ENCODE data around the gene AGPAT3. TPM values are rescaled to one million over a fixed set of nuclear protein-coding genes. Genes with fewer than 3 reads are reported as not detected.

The AGPAT3 gene, protein sequence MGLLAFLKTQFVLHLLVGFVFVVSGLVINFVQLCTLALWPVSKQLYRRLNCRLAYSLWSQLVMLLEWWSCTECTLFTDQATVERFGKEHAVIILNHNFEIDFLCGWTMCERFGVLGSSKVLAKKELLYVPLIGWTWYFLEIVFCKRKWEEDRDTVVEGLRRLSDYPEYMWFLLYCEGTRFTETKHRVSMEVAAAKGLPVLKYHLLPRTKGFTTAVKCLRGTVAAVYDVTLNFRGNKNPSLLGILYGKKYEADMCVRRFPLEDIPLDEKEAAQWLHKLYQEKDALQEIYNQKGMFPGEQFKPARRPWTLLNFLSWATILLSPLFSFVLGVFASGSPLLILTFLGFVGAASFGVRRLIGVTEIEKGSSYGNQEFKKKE
- total RNA-seq = 62.1 and 63.2 TPM in 2 replicates
- long read RNA-seq, partial matches to known transcripts = 0 of 27 reads
- long read RNA-seq, other reads (novel, unspliced or antisense) = 27 of 27 reads

GRCh38 chr21:43864962-43865539 is at the start of gene AGPAT3:
Gene AGPAT3, plus strand, starts transcription at chr21:43865223. Its CDS starts 94,459 bp downstream, at chr21:43959682.
- DNase-seq (ENCODE audit: extremely low spot score, unreplicated experiment) = no peak
- TF ChIP-seq, protein P1, sequence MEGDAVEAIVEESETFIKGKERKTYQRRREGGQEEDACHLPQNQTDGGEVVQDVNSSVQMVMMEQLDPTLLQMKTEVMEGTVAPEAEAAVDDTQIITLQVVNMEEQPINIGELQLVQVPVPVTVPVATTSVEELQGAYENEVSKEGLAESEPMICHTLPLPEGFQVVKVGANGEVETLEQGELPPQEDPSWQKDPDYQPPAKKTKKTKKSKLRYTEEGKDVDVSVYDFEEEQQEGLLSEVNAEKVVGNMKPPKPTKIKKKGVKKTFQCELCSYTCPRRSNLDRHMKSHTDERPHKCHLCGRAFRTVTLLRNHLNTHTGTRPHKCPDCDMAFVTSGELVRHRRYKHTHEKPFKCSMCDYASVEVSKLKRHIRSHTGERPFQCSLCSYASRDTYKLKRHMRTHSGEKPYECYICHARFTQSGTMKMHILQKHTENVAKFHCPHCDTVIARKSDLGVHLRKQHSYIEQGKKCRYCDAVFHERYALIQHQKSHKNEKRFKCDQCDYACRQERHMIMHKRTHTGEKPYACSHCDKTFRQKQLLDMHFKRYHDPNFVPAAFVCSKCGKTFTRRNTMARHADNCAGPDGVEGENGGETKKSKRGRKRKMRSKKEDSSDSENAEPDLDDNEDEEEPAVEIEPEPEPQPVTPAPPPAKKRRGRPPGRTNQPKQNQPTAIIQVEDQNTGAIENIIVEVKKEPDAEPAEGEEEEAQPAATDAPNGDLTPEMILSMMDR (IDR thresholded peaks at IDR 0.05) = no peak
- Mint-ChIP-seq H3K4me1 (ENCODE audit: unreplicated experiment) (peaks cover 26% of the 10 kb centered on the region), H3K27me3 (ENCODE audit: unreplicated experiment) (no peaks in the 10 kb centered on the region), H3K27ac (ENCODE audit: unreplicated experiment) (peak within 1 kb of the TSS; percentile 77), H3K4me3 (ENCODE audit: unreplicated experiment) (peak within 1 kb of the TSS; percentile 78), H3K9me3 (ENCODE audit: unreplicated experiment) (no peaks in the 10 kb centered on the region), H3K36me3 (ENCODE audit: unreplicated experiment) (peaks cover 7% of the 10 kb centered on the region)

DNA sequence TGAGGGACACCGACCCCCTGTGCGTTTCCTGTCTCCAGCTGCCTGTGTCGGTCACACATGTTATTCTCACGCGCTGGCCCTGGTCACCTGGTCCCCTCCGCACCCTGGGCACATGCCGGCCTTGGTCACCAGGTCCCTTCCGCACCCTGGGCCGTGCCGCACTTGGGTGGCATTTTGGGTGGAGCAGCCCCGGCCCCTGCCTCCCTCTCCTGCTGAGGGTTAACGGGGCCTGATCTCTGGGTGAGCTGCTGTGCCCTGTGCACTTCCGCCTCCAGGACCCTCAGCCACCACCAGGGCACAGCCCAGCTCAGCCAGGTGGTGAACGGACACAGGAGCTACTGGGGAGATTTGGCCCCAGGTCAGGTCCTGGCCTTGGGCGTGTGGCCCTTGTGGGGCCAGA is 49.0 kb upstream of the AGPAT3 start:
- Mint-ChIP-seq H3K27me3 (ENCODE audit: unreplicated experiment) (no peaks in the 10 kb centered on the region), H3K4me3 (ENCODE audit: unreplicated experiment) (no peak overlapping the region), H3K9me3 (ENCODE audit: unreplicated experiment) (peaks cover 7% of the 10 kb centered on the region), H3K4me1 (ENCODE audit: unreplicated experiment) (peaks cover 4% of the 10 kb centered on the region), H3K27ac (ENCODE audit: unreplicated experiment) (no peak overlapping the region), H3K36me3 (ENCODE audit: unreplicated experiment) (no peaks in the 10 kb centered on the region)
- no peak for DNase-seq (ENCODE audit: extremely low spot score, unreplicated experiment)
- TF ChIP-seq, protein P1 (IDR thresholded peaks at IDR 0.05) = no peak

DNA sequence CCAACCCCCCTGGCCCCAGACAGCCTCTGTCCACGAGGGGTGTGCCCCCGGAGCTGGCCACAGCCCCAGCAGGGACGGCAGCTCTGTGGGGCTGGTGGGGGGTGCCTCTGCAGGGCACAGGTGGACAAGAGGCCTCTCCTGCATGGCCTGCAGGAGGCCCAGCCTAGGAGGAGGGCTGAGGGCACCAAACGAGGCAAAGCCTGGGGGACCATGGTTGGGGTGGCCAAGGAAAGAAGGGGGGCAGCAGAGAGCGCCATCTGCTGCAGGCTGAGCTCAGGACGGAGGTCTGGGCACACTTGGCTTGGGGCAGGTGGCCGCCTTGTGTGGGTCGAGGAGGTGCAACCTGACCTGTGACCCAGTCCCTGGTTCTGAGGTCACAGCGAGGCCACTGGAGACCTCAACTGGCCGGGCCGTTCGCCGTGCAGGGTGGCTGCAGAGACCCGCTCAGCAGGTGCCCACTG is 48.4 kb upstream of the AGPAT3 start:
- H3K36me3 Mint-ChIP-seq (ENCODE audit: unreplicated experiment) = no peaks in the 10 kb centered on the region
- peaks cover 4% of the 10 kb centered on the region for H3K4me1 Mint-ChIP-seq (ENCODE audit: unreplicated experiment)
- TF ChIP-seq, protein P1 (IDR thresholded peaks at IDR 0.05) = no peak
- DNase-seq (ENCODE audit: extremely low spot score, unreplicated experiment) = no peak
- peaks cover 7% of the 10 kb centered on the region for H3K9me3 Mint-ChIP-seq (ENCODE audit: unreplicated experiment)
- H3K27ac Mint-ChIP-seq (ENCODE audit: unreplicated experiment) = no peak overlapping the region
- no peaks in the 10 kb centered on the region for H3K27me3 Mint-ChIP-seq (ENCODE audit: unreplicated experiment)
- H3K4me3 Mint-ChIP-seq (ENCODE audit: unreplicated experiment) = no peak overlapping the region

DNA sequence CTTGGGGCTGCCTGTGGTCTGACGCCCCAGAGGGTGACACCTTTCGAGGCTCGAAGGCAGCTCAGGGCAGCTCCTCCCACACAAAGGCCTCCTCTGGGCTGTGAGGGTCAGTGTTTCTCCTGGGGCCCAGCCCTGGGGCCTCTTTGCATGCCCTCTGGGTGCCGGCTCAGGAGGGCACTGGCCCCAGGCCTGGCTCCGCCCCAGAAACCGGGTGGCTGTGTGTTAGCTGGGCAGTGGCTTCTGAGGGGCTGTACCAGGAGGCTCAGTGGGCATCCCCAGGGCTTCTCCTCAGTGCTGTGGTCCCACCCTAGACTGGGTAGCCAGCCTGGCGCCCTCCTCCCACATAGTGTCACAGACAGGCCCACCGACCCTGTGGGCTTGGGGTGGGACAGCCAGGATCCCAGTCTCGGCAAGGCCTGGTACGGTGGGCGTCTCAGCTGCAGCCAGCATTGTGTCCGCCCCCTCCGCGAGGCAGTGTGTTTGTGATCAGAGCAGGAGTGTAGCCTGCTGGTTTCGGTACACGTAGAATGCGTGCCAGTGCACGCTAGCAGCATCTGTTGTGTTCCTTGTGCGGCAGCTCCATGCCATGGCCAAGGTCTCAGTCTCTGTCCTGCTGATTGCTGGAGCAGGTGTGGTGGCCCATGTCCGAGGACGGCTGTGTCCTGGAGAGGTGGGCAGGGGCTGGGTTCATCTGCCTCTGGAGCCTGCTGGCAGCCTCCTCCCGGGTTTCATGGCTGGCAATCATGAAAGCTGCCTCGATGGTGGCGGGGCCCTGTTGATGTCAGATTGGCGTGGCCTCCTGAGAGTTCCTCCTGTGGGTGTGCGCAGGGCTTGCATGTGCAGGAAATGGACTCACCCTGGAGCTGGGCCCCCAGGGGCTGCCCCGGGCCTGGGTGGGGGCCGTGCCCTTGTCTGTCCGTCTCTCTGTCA is 47.6 kb upstream of the AGPAT3 start:
- peaks cover 7% of the 10 kb centered on the region for H3K9me3 Mint-ChIP-seq (ENCODE audit: unreplicated experiment)
- TF ChIP-seq, protein P1 (IDR thresholded peaks at IDR 0.05) = no peak
- no peak for DNase-seq (ENCODE audit: extremely low spot score, unreplicated experiment)
- H3K4me1 Mint-ChIP-seq (ENCODE audit: unreplicated experiment) = peaks cover 4% of the 10 kb centered on the region
- no peaks in the 10 kb centered on the region for H3K36me3 Mint-ChIP-seq (ENCODE audit: unreplicated experiment)
- no peaks in the 10 kb centered on the region for H3K27me3 Mint-ChIP-seq (ENCODE audit: unreplicated experiment)
- H3K4me3 Mint-ChIP-seq (ENCODE audit: unreplicated experiment) = no peak overlapping the region
- H3K27ac Mint-ChIP-seq (ENCODE audit: unreplicated experiment) = no peak overlapping the region

Data from osteocyte (in vitro differentiated cells).